HG03520 (cell line): ENCODE measurements around the gene TEN1.

Source experiments
- ATAC-seq: cut with Tn5 transposase; IDR thresholded peaks from one replicate; pipeline ENCODE4 v1.9.1; 2021; ENCODE audit warnings: mild to moderate bottlenecking, moderate library complexity; ENCODE audit not compliant: unreplicated experiment

Gene TEN1

GRCh38 chr17:75976175-75976848, 2.7 kb upstream of the TEN1 start:
- no peak for ATAC-seq

GRCh38 chr17:75979705-75980187, 706 bp downstream of the TEN1 start:
- ATAC-seq, result no peak

GRCh38 chr17:75980188-75981018, 1.4 kb downstream of the TEN1 start:
- ATAC-seq, result no peak

- ATAC-seq, result no peak
These were observed 2.1 kb downstream of the TEN1 start for GRCh38 chr17:75981019-75981615.

DNA sequence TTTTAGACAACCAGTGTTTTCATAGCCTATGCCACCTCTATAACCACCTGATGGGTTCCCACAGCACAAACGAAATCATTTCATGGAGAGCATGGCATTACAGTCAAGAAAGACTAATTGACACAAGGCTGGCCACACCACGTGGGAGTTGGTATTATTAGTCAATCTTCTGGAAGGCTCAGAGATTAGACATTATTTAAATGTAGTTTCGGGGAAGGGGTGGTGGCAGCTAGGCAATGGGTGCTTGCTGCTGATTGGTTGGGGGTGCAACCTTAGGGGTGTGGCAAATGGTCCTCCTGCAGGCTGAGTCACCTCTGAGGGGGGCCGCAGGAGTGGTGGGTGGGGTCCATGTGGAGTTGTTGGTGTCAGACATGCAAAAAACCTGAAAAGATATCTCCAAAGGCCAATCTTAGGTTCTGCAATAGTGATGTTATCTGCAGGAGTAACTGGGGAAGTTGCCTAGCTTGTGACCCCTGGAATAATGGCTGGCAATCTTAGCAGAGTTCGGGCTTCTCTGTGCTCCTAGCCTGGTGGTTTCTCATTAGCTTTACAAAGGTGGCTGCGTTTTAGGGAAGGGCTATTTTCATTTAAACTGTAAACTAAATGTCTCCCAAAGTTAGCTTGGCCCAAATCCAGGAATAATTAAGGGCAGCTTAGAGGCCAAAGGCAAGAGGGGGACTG, 4.6 kb downstream of the TEN1 start:
- no peak for ATAC-seq

DNA sequence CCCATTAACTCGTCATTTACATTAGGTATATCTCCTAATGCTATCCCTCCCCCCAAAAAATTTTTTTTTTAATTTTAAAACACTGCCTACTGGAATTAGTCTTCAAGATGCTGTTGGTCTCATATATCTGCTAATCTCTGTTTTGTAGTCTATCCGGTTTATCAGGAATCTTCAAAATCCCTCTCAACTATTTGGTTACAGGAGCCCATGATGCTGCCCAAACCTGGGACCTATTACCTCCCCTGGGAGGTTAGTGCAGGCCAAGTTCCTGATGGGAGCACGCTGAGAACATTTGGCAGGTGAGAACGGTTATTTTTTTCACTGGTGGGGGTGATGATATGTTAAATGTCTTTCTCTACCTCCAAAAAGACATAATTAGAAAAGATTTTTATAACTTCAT, 6.9 kb downstream of the TEN1 start:
- no peak for ATAC-seq

- ATAC-seq, result no peak
These were observed 8.0 kb downstream of the TEN1 start for GRCh38 chr17:75987041-75987440.

GRCh38 chr17:75991396-75991795, 12.4 kb downstream of the TEN1 start:
- no peak for ATAC-seq

DNA sequence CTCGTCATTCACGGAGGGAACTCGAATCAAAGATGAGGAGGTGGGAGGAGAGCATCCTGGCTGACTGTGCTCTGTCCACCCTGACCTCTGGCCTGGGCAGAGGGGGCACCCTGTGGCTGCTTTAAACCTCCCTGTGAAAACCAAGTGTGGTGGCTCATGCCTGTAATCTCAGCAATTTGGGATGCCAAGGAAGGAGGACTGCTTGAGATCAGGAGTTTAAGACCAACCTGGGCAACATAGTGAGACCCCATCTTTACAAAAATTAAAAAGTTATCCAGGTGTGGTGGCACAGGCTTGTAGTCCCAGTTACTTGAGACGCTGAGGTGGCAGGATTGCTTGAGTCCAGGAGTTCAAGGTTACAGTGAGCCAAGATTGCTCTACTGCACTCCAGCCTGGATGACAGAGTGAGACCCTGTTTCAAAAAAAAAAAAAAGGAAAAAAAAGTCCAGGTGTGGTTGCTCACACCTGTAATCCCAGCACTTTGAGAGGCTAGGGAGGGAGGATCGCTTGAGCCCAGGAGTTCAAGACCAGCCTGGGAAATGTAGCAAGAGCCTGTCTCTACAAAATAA, 15.8 kb downstream of the TEN1 start:
- no peak for ATAC-seq

DNA sequence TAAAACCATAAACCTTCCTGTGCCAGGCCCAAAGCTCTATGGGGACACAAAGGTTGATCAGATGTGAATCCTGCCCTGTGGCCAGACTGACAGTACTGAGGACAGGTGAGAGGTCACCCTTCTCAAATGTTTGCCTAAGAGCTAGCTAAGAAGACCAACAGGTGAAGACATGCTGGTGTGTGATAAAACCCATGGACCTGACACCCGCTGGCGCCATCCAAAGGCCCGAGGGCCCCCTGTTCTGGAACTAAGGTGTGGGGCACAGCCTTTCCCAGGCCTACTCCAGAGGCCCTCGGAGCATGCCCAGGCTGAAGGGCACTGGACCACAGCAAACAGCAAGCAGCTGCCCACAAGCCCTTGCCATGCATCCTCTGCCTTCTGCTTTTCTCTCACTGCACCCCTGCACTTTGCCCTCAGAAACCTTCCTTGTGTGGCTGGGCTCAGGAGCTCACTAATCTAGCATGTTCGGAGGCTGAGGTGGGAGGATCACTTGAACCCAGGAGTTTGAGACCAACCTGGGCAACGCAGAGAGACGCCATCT, 16.4 kb downstream of the TEN1 start:
- ATAC-seq, result no peak

GRCh38 chr17:75996665-75997590, 17.9 kb downstream of the TEN1 start:
- no peak for ATAC-seq

DNA sequence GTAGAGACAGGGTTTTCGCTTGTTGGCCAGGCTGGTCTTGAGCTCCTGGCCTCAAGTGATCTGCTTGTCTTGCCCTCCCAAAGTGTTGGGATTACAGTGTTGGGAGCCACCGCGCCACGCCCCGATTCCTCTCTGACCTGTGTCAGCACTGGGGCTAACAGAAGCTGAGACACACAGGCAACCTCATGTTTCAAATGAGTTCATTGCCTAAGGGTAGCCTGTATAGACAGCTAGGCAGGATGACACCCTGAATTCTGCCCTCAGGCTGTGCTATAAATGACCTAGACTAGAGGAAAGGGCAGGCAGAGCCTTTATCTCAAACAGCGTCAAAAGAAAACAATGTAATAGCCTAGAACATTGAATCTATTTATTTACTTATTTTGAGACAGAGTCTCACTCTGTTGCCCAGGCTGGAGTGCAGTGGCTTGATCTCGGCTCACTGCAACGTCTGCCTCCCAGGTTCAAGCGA, 19.3 kb downstream of the TEN1 start:
- no peak for ATAC-seq

GRCh38 chr17:76000016-76000754, 21.1 kb downstream of the TEN1 start:
- no peak for ATAC-seq

DNA sequence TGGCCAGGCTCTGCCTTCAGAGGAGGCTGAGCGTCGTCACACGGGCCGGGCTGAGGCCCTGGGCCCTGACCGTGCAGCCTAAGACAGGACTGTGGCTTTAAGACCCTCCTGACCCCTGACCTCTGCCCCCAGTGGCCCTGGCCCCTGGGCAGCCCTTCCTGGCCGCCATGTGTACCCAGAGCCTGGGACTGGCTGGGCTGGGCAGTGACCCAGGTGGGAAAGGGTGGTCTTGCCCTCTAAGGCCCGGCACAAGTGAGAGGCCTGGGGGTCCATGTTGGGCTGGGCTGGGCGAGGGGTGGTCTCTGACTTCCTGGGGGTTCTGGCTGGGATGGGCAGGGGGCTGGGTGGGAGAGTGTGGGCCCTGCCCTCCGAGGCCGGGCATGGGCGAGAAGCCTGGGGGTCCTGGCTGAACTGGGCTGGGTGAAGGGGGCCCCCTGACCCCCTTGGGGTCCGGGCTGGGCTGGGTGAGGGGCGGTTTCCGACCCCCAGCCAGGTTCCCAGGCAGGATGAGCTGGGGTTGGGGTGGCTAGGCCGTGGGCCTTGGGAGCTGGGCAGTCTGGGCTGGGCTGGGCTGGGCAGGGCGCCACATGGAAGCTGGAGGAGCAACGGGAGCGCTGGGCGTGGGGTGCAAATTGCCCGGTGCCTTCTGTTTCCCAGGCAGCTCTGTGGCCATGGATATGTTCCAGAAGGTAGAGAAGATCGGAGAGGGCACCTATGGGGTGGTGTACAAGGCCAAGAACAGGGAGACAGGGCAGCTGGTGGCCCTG, 21.9 kb downstream of the TEN1 start, which contains the start of gene CDK3:
CDK3 (plus strand) TSS at position 101 of the 767 bp plus-strand sequence; CDS start at position 672, 571 bp downstream.
- ATAC-seq, result no peak

- no peak for ATAC-seq
These were observed 23.1 kb downstream of the TEN1 start for GRCh38 chr17:76002100-76002499.

GRCh38 chr17:76003915-76004314, 24.9 kb downstream of the TEN1 start:
- ATAC-seq, result no peak

DNA sequence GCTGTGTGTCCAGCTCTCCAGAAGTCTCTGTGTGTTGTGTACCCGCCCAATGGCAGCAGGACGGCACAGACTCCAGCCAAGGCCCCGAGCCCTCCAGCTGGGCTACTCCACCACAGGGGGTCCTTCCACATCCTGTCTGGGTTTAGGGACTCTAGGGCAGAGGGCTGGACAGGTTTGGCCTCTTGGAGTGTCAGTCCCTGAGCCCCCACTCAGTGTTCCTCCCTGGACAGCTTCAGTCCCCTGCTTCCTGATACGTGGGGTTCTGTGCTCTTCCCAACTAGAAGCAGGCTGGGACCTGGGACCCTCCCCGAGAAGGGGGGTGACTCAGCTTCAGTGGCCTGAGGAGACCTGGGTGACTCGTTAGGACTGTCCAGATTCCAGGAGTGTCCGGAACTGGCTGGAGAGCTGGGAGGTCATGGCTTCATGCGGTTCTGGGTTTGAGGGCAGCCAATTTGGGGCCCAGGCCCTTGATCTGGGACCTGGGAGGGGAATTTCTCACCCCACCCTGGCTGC, 25.8 kb downstream of the TEN1 start:
- no peak for ATAC-seq
